NCI-H2196 treated with DMSO at 0.1 percent for 48 hours (cell line): Measurements from ENCODE around the gene CPNE4.

Source experiments
- DNase-seq: peaks from one replicate; lab custom pipeline; 2025; ENCODE audit not compliant: unreplicated experiment; lab: John Stamatoyannopoulos, UW

Gene CPNE4

GRCh38 chr3:132017137-132017536 is 17.7 kb downstream of the CPNE4 start:
- DNase-seq: no peak

- DNase-seq: no peak
These were observed 18.5 kb downstream of the CPNE4 start for GRCh38 chr3:132016061-132017041.

DNA sequence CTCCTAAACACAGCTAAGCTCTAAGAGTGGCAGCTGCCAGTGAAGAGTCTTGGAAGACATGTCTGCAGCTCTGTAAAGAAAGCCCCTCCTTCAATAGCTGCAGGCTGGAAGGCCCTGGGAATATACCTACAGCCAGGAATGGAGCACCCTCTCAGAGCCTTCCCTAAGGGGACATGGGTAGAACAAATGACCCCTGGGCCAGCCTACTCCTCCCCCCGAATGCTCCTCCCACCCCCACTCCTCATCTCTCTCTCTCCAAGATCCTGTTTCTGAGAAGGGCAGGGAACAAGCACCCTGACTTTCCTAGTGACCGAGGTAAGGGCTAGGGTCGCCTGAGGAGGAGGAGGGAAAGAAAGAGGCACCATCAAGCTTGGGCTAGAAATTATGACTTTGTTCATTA is 20.7 kb downstream of the CPNE4 start:
- DNase-seq: no peak

- peak; percentile 38 for DNase-seq
These were observed 25.6 kb downstream of the CPNE4 start for GRCh38 chr3:132009241-132009640.

DNA sequence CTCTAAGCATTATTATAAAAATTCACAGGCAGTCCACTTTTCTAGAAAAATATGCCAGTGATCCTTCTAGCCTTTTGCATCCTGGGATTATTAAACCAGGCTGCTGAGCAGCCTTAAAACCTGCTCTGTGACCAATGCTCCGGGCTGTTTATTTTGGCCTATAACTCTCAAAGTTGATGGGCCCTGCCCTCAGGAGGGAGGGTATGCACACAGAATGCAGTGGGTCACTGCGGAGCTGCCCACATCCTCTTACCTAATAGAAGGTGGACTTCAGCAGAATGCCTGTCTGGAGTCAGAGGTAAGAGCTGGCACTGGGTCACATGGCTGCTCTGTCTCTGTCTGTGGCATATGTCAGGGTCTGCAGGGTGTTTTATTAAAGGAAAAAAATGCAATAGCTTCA is 26.0 kb downstream of the CPNE4 start:
- DNase-seq: no peak

GRCh38 chr3:132007617-132008016 is 27.2 kb downstream of the CPNE4 start:
- no peak for DNase-seq

GRCh38 chr3:132006605-132007204 is 28.1 kb downstream of the CPNE4 start:
- DNase-seq: no peak

DNA sequence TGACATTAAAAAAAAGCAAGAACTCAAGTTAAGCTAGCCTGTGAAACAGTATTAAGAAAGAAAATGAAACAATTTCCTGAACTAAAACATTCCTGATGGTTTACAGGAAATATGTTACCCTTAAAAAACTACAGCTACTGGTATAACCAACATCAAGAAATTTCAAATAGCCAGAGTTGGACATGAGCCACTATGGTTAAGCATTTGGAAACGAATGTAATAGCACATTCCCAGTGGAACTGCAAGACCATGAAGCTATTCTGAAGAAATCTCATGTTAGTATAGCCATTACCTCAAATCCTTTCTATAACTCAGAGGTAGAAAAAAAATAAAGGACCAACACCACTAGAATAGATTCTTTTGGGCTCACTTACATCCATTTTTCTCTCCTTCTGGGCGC is 30.2 kb downstream of the CPNE4 start:
- no peak for DNase-seq

- no peak for DNase-seq
These were observed 31.1 kb downstream of the CPNE4 start for GRCh38 chr3:132003685-132004084.

- DNase-seq: no peak
These were observed 32.8 kb downstream of the CPNE4 start for GRCh38 chr3:132001999-132002398.

DNA sequence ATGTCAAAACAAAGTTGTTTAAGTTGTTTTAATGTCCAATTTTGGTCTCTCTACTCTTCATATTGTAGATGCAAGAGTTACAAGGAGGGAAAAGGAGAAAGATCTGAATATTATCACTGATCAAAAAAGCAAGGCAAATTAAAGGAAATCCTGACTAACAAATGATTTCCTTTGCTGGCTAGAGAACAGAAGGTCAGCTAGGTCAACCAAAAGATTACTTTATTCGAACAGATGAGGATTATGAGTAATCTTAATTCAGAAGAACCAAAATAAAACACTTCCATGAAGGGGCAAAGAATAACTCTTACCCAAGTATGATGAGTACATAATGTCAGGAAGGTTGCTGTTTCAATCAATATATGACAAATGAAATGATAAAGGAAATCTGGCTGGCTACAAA is 33.8 kb downstream of the CPNE4 start:
- DNase-seq: no peak

- DNase-seq: no peak
These were observed 36.8 kb downstream of the CPNE4 start for GRCh38 chr3:131998027-131998426.

- DNase-seq: no peak
These were observed 38.9 kb downstream of the CPNE4 start for GRCh38 chr3:131995891-131996290.

DNA sequence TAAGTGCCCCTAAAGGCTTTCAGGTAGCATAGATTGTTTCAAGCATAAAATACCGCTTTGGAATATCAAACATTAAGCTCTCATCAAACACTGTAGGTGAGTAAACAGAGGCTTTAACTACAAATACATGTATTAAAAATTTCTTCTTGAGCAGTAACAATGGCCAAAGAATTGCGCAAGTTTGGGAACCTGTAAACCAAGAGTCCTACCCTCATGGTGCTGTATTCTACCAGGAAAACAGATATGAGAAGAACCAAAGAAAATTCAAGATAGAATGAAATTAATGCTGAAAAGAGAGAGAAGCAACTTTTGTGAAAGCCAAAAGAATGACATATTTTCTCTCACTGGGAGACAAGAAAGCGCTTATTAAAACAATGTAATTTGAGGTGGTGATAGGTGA is 45.5 kb downstream of the CPNE4 start:
- no peak for DNase-seq

DNA sequence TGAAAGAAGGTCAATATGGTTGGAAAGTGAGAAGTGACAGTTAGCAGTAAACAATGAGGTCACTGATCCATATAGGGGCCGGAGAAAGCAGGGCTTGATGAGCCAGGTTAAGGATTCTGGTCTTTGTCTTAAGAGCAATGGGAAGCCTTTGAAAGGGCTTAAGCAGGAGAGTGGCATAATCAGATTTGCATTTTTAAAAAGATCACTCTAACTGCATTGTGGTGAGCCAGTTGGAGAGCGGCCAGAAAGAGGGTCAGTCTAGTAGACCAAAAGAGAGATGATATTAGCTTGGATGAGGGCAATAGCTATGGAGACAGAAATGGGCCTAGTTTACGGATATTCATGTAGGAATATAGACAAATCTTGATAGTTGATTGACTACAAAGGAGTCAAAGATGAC is 46.6 kb downstream of the CPNE4 start:
- no peak for DNase-seq

GRCh38 chr3:131983689-131984088 is 51.1 kb downstream of the CPNE4 start:
- no peak for DNase-seq

DNA sequence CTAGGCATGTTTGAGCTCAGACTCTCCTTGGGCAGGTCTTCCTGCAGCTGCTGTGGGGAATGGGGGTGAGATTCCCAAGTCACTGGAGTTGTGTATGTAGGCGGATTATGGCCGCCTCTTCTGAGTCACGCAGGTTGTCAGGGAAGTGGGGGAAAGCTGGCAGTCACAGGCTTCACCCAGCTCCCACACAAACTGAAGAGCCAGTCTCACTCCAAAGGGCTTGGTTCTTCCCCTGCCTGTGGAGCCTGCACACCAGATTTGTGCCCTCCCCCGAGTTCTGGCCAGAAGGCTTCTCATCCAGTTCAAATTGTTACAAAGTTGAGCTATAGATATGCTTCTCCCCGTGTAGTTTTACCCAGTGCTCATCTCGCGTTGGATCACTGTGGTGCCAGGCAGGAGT is 53.5 kb downstream of the CPNE4 start:
- no peak for DNase-seq

GRCh38 chr3:131976448-131976847 is 58.4 kb downstream of the CPNE4 start:
- DNase-seq: no peak

DNA sequence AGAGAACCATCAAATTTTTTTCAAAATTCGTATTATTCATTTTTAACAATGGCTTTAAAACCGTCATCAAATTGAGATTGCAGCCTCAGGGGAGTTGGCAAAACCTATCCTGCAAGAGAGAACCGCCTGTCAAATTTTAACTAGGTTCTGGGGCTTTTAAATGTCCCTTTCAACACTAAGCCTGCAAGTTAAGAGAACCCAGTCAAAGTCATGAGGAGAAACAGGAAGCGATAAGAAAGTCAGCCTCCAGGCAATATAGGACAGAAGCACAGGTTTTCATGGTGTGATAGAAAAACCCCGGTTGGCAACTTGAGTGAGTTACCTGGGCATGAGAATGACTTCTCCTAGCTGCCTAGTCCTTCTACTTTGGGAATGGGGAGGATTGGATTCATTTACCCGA is 59.8 kb downstream of the CPNE4 start:
- no peak for DNase-seq

- no peak for DNase-seq
These were observed 61.1 kb downstream of the CPNE4 start for GRCh38 chr3:131973731-131974130.

DNA sequence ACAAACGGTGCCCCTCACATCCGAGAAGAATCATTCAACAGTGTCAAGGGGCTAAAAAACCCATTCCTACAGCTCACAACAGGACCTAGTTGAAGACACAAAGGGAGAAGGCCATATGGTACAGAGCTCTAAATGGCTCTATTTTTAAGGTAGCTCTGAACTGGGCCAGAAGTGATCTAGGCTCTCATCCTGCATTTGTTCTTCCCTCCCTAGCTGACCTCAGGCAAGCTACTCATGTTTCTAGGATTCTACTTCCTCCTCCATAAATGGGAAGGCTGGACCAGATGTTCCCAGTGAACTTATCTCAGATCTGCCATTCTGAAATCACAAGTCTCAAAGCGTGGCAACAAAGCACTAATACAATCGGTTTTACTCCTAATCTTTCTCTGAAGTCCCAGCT is 62.3 kb downstream of the CPNE4 start:
- no peak for DNase-seq

DNA sequence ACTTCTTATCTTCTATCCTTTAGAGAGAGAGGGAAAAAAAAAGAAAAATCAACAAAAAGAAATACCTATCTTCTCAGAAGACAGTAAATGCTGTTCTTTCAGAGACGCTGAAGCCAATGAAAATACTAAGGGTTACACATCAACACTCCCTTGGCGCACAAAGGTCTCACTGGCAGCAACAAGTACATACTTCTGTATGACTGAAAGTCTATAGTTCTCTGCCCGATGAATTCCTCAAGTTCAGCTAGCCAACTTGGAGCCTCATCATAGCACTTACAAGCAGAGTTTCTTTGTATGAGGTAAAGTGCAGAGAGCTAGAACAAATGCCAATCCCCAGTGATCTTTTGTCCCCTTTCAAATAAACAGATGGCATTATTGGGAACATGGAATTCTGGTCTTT is 62.7 kb downstream of the CPNE4 start:
- no peak for DNase-seq
